ENCODE data around the gene KIAA1328.
A peak's percentile ranks its signal among the peaks of the same experiment; 100 is the strongest.

Gene KIAA1328

GRCh38 chr18:37230768-37231167 is 401.8 kb downstream of the KIAA1328 start:
- DNase-seq: no peak

GRCh38 chr18:37231251-37231650 is 402.3 kb downstream of the KIAA1328 start:
- DNase-seq: no peak

GRCh38 chr18:37235583-37235982 is 406.7 kb downstream of the KIAA1328 start:
- no peak for DNase-seq

GRCh38 chr18:37238282-37239108 is 409.6 kb downstream of the KIAA1328 start:
- peak in 1 of 2 donors; percentile 10 for DNase-seq

GRCh38 chr18:37242091-37242490 is 413.2 kb downstream of the KIAA1328 start:
- no peak for DNase-seq

GRCh38 chr18:37242826-37243560 is 414.1 kb downstream of the KIAA1328 start:
- no peak for DNase-seq

- DNase-seq: no peak
Observed at GRCh38 chr18:37243741-37244140, 414.8 kb downstream of the KIAA1328 start.

GRCh38 chr18:37244618-37245017 is 415.7 kb downstream of the KIAA1328 start:
- DNase-seq: no peak

GRCh38 chr18:37246779-37247340 is 417.9 kb downstream of the KIAA1328 start:
- no peak for DNase-seq

- DNase-seq: no peak
Observed at GRCh38 chr18:37247497-37248161, 418.7 kb downstream of the KIAA1328 start.

- DNase-seq: no peak
Observed at GRCh38 chr18:37248281-37248680, 419.4 kb downstream of the KIAA1328 start.

- DNase-seq: no peak
Observed at GRCh38 chr18:37249171-37249886, 420.4 kb downstream of the KIAA1328 start.

- DNase-seq: no peak
Observed at GRCh38 chr18:37249895-37250618, 421.1 kb downstream of the KIAA1328 start.

GRCh38 chr18:37251679-37252078 is 422.8 kb downstream of the KIAA1328 start:
- DNase-seq: no peak

GRCh38 chr18:37252342-37252741 is 423.4 kb downstream of the KIAA1328 start:
- no peak for DNase-seq

- no peak for DNase-seq
Observed at GRCh38 chr18:37252854-37253393, 424.0 kb downstream of the KIAA1328 start.

GRCh38 chr18:37253394-37254235 is 424.7 kb downstream of the KIAA1328 start:
- no peak for DNase-seq

GRCh38 chr18:37254236-37254754 is 425.4 kb downstream of the KIAA1328 start:
- DNase-seq: no peak

GRCh38 chr18:37254973-37255372 is 426.0 kb downstream of the KIAA1328 start:
- no peak for DNase-seq

GRCh38 chr18:37258131-37258530 is 429.2 kb downstream of the KIAA1328 start:
- no peak for DNase-seq
